ENCODE measurements around the gene PAH. TPM values are rescaled to one million over a fixed set of nuclear protein-coding genes. Genes with fewer than 3 reads are reported as not detected.

The PAH gene
- total RNA-seq, 1 experiment from 2014 or later, result 5.7 TPM

- H3K4me3 Mint-ChIP-seq, result no peak overlapping the region
- H3K4me1 Mint-ChIP-seq, result no peaks in the 10 kb centered on the region
- ATAC-seq, result no peak; the same call in 1 of the 2 replicates
- TF ChIP-seq MAX (CRISPR knock-in tag; IDR thresholded peaks at IDR 0.05) (no peak), STAT6 (CRISPR knock-in tag; conservative IDR thresholded peaks at IDR 0.05; ENCODE audit: low read depth) (no peak), ZBTB21 (CRISPR knock-in tag; IDR thresholded peaks at IDR 0.05; ENCODE audit: borderline replicate concordance) (no peak), EMX1 (CRISPR knock-in tag; IDR thresholded peaks at IDR 0.05) (no peak), MYBL2 (CRISPR knock-in tag; IDR thresholded peaks at IDR 0.05) (no peak), NFATC4 (CRISPR knock-in tag; IDR thresholded peaks at IDR 0.05) (no peak)
- POLR2A ChIA-PET, result no interaction called here
- H3K9me3 Mint-ChIP-seq, result no peaks in the 10 kb centered on the region
- H3K27me3 Mint-ChIP-seq (ENCODE audit: low read depth), result no peaks in the 10 kb centered on the region; the same call in 1 of the 2 replicates
- DNase-seq (ENCODE audit: low spot score), result no peak
- no peaks in the 10 kb centered on the region for H3K36me3 Mint-ChIP-seq
- CTCF ChIA-PET, result interaction anchor here (1.5 kb wide), 1 partner anchor 12 kb away, joined by 12 read pairs; no protein-coding TSS in a partner anchor
- no peak overlapping the region for H3K27ac Mint-ChIP-seq
Observed at GRCh38 chr12:102799229-102799628, 117.8 kb downstream of the PAH start.

GRCh38 chr12:102797528-102797927 lies 119.5 kb downstream of the PAH start:
- H3K9me3 Mint-ChIP-seq, result no peaks in the 10 kb centered on the region
- no peaks in the 10 kb centered on the region for H3K36me3 Mint-ChIP-seq
- ATAC-seq (no peak), DNase-seq (ENCODE audit: low spot score) (no peak)
- no peak for TF ChIP-seq IRF2 (CRISPR knock-in tag; IDR thresholded peaks at IDR 0.05; ENCODE audit: borderline replicate concordance, low read depth)
- no peak for TF ChIP-seq STAT6 (CRISPR knock-in tag; conservative IDR thresholded peaks at IDR 0.05; ENCODE audit: low read depth)
- H3K4me1 Mint-ChIP-seq, result no peaks in the 10 kb centered on the region
- no peaks in the 10 kb centered on the region; the same call in 1 of the 2 replicates for H3K27me3 Mint-ChIP-seq (ENCODE audit: low read depth)
- H3K27ac Mint-ChIP-seq, result no peak overlapping the region
- no peak overlapping the region for H3K4me3 Mint-ChIP-seq
- POLR2A ChIA-PET, result no interaction called here
- CTCF ChIA-PET, result interaction anchor here (0.9 kb wide), 1 partner anchor 14 kb away, joined by 4 read pairs; no protein-coding TSS in a partner anchor

GRCh38 chr12:102793921-102794320 lies 123.1 kb downstream of the PAH start:
- no peaks in the 10 kb centered on the region for H3K9me3 Mint-ChIP-seq
- TF ChIP-seq JUN (CRISPR knock-in tag; IDR thresholded peaks at IDR 0.05) (no peak), AFF4 (CRISPR knock-in tag; IDR thresholded peaks at IDR 0.05; ENCODE audit: borderline replicate concordance) (no peak), OVOL2 (CRISPR knock-in tag; IDR thresholded peaks at IDR 0.05; ENCODE audit: borderline replicate concordance) (no peak), ZNF219 (CRISPR knock-in tag; IDR thresholded peaks at IDR 0.05; ENCODE audit: borderline replicate concordance) (no peak), TEAD4 (CRISPR knock-in tag; IDR thresholded peaks at IDR 0.05) (no peak), ZNF532 (CRISPR knock-in tag; IDR thresholded peaks at IDR 0.05; ENCODE audit: borderline replicate concordance) (no peak), ZNF423 (CRISPR knock-in tag; IDR thresholded peaks at IDR 0.05) (no peak), CTCF (IDR thresholded peaks at IDR 0.05) (no peak), MAX (CRISPR knock-in tag; IDR thresholded peaks at IDR 0.05) (no peak)

More at GRCh38 chr12:102793921-102794320, 123.1 kb downstream of the PAH start:
- H3K27ac Mint-ChIP-seq, result no peak overlapping the region
- no peak overlapping the region for H3K4me3 Mint-ChIP-seq
- no peaks in the 10 kb centered on the region for H3K36me3 Mint-ChIP-seq
- ChIA-PET CTCF (interaction anchor here (1.0 to 2.0 kb wide), 3 partner anchors 17 to 85 kb away, joined by 3 to 9 read pairs (median 3); no protein-coding TSS in a partner anchor), POLR2A (no interaction called here)
- no peaks in the 10 kb centered on the region for H3K27me3 Mint-ChIP-seq (ENCODE audit: low read depth)
- DNase-seq (ENCODE audit: low spot score), result no peak
- no peak for ATAC-seq
- H3K4me1 Mint-ChIP-seq, result no peaks in the 10 kb centered on the region
